Jurkat, Clone E6-1 (cell line): ENCODE measurements around the gene HTR6.

ENCODE experiments used
- DNase-seq: peaks from one replicate; pipeline ENCODE4 v3.0.0-alpha.2; 2011; ENCODE audit warnings: low read depth, low spot score
- H3K4me3 ChIP-seq: 2 replicates; pipeline ENCODE4 v1.5.1; 2011; ENCODE audit warnings: mild to moderate bottlenecking, low read length, control low read depth, moderate library complexity

The HTR6 gene

GRCh38 chr1:19654386-19654785 is 10.3 kb upstream of the HTR6 start:
- no peak for DNase-seq

GRCh38 chr1:19654886-19655717 is 9.6 kb upstream of the HTR6 start:
- no peak for DNase-seq
- H3K4me3 ChIP-seq = no peak overlapping the region

More at GRCh38 chr1:19654386-19654785, 10.3 kb upstream of the HTR6 start:
- no peak overlapping the region for H3K4me3 ChIP-seq

GRCh38 chr1:19655718-19656080 is 9.0 kb upstream of the HTR6 start:
- DNase-seq = no peak
- H3K4me3 ChIP-seq = no peak overlapping the region

GRCh38 chr1:19656134-19656779 is 8.4 kb upstream of the HTR6 start:
- H3K4me3 ChIP-seq = no peak overlapping the region
- DNase-seq = no peak

GRCh38 chr1:19656780-19657466 is 7.8 kb upstream of the HTR6 start:
- DNase-seq = no peak
- no peak overlapping the region for H3K4me3 ChIP-seq

GRCh38 chr1:19657511-19657910 is 7.2 kb upstream of the HTR6 start:
- H3K4me3 ChIP-seq = no peak overlapping the region
- no peak for DNase-seq

- H3K4me3 ChIP-seq = no peak overlapping the region
- no peak for DNase-seq
Measured at GRCh38 chr1:19658186-19658585, 6.5 kb upstream of the HTR6 start.

GRCh38 chr1:19661721-19662228 is 2.9 kb upstream of the HTR6 start:
- DNase-seq = peak; percentile 46
- no peak overlapping the region for H3K4me3 ChIP-seq

- no peak for DNase-seq
- H3K4me3 ChIP-seq = no peak overlapping the region
Measured at GRCh38 chr1:19662313-19662712, 2.4 kb upstream of the HTR6 start.

GRCh38 chr1:19665186-19665495 is 466 bp downstream of the HTR6 start:
- H3K4me3 ChIP-seq = peak overlapping the region; percentile 16
- no peak for DNase-seq

- no peak for DNase-seq
- 0 out of 2 replicates have a peak overlapping the region, but pooled peaks have one; percentile 16 for H3K4me3 ChIP-seq
Measured at GRCh38 chr1:19665496-19666465, 1.1 kb downstream of the HTR6 start.

- no peak overlapping the region for H3K4me3 ChIP-seq
- no peak for DNase-seq
Measured at GRCh38 chr1:19668888-19669287, 4.2 kb downstream of the HTR6 start.

- no peak for DNase-seq
Measured at GRCh38 chr1:19670787-19671186, 6.1 kb downstream of the HTR6 start.

GRCh38 chr1:19672237-19672636 is 7.6 kb downstream of the HTR6 start:
- H3K4me3 ChIP-seq = no peak overlapping the region
- DNase-seq = no peak

More at GRCh38 chr1:19670787-19671186, 6.1 kb downstream of the HTR6 start:
- H3K4me3 ChIP-seq = no peak overlapping the region

GRCh38 chr1:19675797-19676196 is 11.1 kb downstream of the HTR6 start:
- no peak for DNase-seq
- H3K4me3 ChIP-seq = no peak overlapping the region

GRCh38 chr1:19676438-19676922 is 11.8 kb downstream of the HTR6 start:
- H3K4me3 ChIP-seq = no peak overlapping the region
- DNase-seq = no peak

- no peak for DNase-seq
- H3K4me3 ChIP-seq = no peak overlapping the region
Measured at GRCh38 chr1:19678493-19678892, 13.8 kb downstream of the HTR6 start.

- DNase-seq = no peak
- H3K4me3 ChIP-seq = no peak overlapping the region
Measured at GRCh38 chr1:19678931-19679453, 14.3 kb downstream of the HTR6 start.

- H3K4me3 ChIP-seq = no peak overlapping the region
- DNase-seq = no peak
Measured at GRCh38 chr1:19679691-19680090, 15.0 kb downstream of the HTR6 start.
